Cardiac muscle cell (in vitro differentiated cells and primary cell): Measurements from ENCODE around the gene HIP1. TPM values are rescaled to one million over a fixed set of nuclear protein-coding genes. Genes with fewer than 3 reads are reported as not detected.

Experiments used
- DNase-seq, 2 donors: peaks; one replicate each; pipeline versions ENCODE4 v3.0.0 to v3.0.0-alpha.2; 2010 to 2017; ENCODE audit warnings: low read depth in 1 of 2, low spot score in 1 of 2
- H3K27ac ChIP-seq: fragments of 200-600 bp; sonication (generic); 2 replicates; pipeline ENCODE4 v1.5.1; 2016
- H3K27me3 ChIP-seq: fragments of 200-600 bp; sonication (generic); 2 replicates; pipeline ENCODE4 v1.6.0; 2016; ENCODE audit warnings: control low read depth
- H3K36me3 ChIP-seq: fragments of 200-600 bp; sonication (generic); 2 replicates; pipeline ENCODE4 v1.5.1; 2016; ENCODE audit warnings: control low read depth
- H3K4me1 ChIP-seq: fragments of 200-600 bp; sonication (generic); 2 replicates; pipeline ENCODE4 v1.8.1; 2017; ENCODE audit warnings: low read depth, mild to moderate bottlenecking, mixed run types
- H3K4me3 ChIP-seq: fragments of 200-600 bp; sonication (generic); 2 replicates; pipeline ENCODE4 v1.5.1; 2016; ENCODE audit warnings: mild to moderate bottlenecking
- H3K9me3 ChIP-seq: fragments of 200-600 bp; sonication (generic); 2 replicates; pipeline ENCODE4 v1.5.1; 2017; ENCODE audit warnings: low read depth, mild to moderate bottlenecking, control low read depth
- polyA plus RNA-seq: library from polyadenylated mRNA; unstranded; fragments of >200 nt; fragmentation: Nextera tagmentation; extraction: Ambion mirVana; gene quantifications from 2 replicates; pipeline ENCODE4 v1.2.1, GENCODE V29; 2016
- total RNA-seq: library from RNA; depleted of rRNA; stranded (reverse); fragments of >200 nt; gene quantifications from 2 replicates; pipeline ENCODE4 v1.2.3, GENCODE V29; 2016
- TF ChIP-seq, protein P1 (sequence below): IDR thresholded peaks from 2 replicates; pipeline ENCODE4 v1.5.1; 2012; ENCODE audit warnings: low read depth, mild to moderate bottlenecking, low read length

The HIP1 gene
- total and polyA plus RNA-seq, 2 experiments from 2014 or later, result 21.2 to 34.6 TPM

DNA sequence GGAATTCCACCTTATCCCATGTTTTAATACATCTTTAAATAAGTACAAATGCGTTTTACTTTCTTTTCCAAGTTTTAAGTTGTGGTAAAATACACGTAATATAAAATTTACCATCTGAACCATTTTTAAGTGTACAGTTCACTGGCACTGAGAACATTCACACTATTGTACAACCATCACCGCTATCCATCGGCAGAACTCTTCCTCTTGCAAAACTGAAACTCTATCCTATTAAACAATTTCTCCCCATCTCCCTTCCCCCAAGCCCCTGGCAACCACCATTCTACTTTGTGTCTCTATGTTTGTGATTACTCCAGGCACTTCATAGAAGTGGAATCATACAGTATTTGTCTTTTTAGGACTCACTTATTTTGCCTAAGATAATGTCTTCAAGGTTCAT is 33.8 kb downstream of the HIP1 start:
- Histone ChIP-seq H3K4me1 (no peaks in the 10 kb centered on the region), H3K4me3 (no peak overlapping the region)

GRCh38 chr7:75702515-75702914 is 36.2 kb downstream of the HIP1 start:
- no peak for DNase-seq
- no peak overlapping the region for H3K4me3 ChIP-seq
- no peaks in the 10 kb centered on the region for H3K27me3 ChIP-seq
- TF ChIP-seq, protein P1, sequence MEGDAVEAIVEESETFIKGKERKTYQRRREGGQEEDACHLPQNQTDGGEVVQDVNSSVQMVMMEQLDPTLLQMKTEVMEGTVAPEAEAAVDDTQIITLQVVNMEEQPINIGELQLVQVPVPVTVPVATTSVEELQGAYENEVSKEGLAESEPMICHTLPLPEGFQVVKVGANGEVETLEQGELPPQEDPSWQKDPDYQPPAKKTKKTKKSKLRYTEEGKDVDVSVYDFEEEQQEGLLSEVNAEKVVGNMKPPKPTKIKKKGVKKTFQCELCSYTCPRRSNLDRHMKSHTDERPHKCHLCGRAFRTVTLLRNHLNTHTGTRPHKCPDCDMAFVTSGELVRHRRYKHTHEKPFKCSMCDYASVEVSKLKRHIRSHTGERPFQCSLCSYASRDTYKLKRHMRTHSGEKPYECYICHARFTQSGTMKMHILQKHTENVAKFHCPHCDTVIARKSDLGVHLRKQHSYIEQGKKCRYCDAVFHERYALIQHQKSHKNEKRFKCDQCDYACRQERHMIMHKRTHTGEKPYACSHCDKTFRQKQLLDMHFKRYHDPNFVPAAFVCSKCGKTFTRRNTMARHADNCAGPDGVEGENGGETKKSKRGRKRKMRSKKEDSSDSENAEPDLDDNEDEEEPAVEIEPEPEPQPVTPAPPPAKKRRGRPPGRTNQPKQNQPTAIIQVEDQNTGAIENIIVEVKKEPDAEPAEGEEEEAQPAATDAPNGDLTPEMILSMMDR, result no peak
- H3K9me3 ChIP-seq, result no peaks in the 10 kb centered on the region
- H3K4me1 ChIP-seq, result no peaks in the 10 kb centered on the region
- H3K36me3 ChIP-seq, result no peaks in the 10 kb centered on the region
- H3K27ac ChIP-seq, result no peak overlapping the region

More for the DNA sequence above, 33.8 kb downstream of the HIP1 start:
- no peaks in the 10 kb centered on the region for H3K36me3 ChIP-seq
- no peaks in the 10 kb centered on the region for H3K9me3 ChIP-seq
- H3K27me3 ChIP-seq, result no peaks in the 10 kb centered on the region
- H3K27ac ChIP-seq, result no peak overlapping the region
- TF ChIP-seq, protein P1, result no peak
- DNase-seq, result no peak

DNA sequence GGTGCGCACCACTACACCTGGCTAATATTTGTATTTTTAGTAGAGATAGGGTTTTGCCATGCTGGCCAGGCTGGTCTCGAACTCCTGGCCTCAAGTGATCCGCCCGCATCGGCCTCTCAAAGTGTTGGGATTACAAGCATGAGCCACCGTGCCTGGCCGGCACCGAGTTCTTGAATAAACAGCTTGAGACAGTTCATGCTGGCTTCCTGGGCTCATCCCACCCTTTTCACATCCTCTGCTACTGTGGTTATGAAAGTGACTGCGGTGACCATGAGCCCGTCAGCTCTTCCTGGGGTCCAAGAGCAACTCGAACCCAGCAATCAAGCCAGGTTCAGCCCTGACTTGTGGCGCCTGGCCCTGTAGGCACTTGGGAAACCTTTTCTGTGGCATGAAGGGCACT is 38.7 kb downstream of the HIP1 start:
- Histone ChIP-seq H3K9me3 (no peaks in the 10 kb centered on the region), H3K27me3 (no peaks in the 10 kb centered on the region), H3K4me3 (no peak overlapping the region), H3K4me1 (no peaks in the 10 kb centered on the region), H3K36me3 (no peaks in the 10 kb centered on the region), H3K27ac (no peak overlapping the region)
- TF ChIP-seq, protein P1, result no peak
- DNase-seq, result no peak

GRCh38 chr7:75698358-75698757 is 40.4 kb downstream of the HIP1 start:
- H3K27me3 ChIP-seq, result no peaks in the 10 kb centered on the region
- DNase-seq, result no peak
- TF ChIP-seq, protein P1, result no peak
- H3K4me3 ChIP-seq, result no peak overlapping the region
- H3K4me1 ChIP-seq, result no peaks in the 10 kb centered on the region
- no peak overlapping the region for H3K27ac ChIP-seq
- H3K36me3 ChIP-seq, result no peaks in the 10 kb centered on the region
- H3K9me3 ChIP-seq, result no peaks in the 10 kb centered on the region

DNA sequence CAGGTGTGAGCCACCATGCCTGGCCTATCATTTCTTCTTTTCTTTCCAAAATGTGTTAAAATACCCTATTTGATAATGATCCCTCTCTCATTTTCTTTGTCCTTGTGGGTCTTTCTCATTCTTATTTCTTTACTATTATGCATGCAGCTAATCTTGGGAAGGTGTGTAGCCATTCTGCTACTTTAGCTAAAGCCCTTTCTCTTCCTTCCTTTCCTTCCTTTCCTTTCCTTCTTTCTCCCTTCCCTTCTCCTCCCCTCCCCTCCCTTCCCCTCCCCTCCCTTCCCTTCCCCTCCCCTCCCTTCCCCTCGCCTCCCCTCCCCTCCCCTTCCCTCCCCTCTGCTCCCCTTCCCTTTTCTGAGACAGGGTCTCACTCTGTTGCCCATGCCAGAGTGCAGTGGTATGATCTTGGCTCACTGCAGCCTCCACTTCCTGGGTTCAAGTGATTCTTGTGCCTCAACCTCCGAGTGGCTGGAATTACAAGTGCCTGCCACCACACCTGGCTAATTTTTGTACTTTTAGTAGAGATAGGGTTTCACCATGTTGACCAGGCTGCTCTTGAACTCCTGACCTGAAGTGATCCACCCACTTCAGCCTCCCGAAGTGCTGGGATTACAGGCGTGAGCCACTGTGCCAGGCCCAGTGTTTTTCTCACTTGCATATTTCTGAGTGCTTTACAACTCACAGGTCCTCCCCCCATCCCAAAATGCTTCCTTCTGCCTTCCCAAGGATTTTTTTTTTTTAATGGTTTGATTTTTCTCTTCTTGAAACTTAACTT is 42.3 kb downstream of the HIP1 start:
- DNase-seq, result no peak
- Histone ChIP-seq H3K27me3 (no peaks in the 10 kb centered on the region), H3K27ac (no peak overlapping the region), H3K36me3 (no peaks in the 10 kb centered on the region), H3K9me3 (no peaks in the 10 kb centered on the region), H3K4me1 (no peaks in the 10 kb centered on the region), H3K4me3 (no peak overlapping the region)
- TF ChIP-seq, protein P1, result no peak
